GM21619 (cell line): Measurements from ENCODE around the gene VAPA.
A peak's percentile ranks its signal among the peaks of the same experiment; 100 is the strongest.
"Not testable (repeated sequence)": the region's sequence is repeated elsewhere in the genome, so short reads cannot be mapped to it uniquely, and the experiment has no call there.

Experiments
- ATAC-seq: cut with Tn5 transposase; IDR thresholded peaks from one replicate; pipeline ENCODE4 v1.9.1; 2021; ENCODE audit not compliant: unreplicated experiment

The VAPA gene

DNA sequence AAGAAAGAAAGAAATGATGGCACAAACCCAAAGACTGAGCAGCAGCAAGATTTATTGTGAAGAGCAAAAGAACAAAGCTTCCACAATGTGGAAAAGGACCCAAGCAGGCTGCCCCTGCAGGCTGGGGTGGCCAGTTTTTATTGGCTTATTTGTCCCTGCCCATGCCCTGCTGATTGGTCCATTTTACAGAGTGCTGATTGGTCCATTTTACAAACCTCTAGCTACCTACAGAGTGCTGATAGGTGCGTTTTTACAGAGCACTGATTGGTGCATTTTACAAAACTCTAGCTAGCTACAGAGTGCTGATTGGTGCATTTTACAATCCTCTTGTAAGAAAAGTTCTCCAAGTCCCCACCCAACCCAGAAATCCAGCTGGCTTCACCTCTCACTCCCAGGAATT, 1.5 kb upstream of the VAPA start:
- ATAC-seq, result not testable (repeated sequence)

DNA sequence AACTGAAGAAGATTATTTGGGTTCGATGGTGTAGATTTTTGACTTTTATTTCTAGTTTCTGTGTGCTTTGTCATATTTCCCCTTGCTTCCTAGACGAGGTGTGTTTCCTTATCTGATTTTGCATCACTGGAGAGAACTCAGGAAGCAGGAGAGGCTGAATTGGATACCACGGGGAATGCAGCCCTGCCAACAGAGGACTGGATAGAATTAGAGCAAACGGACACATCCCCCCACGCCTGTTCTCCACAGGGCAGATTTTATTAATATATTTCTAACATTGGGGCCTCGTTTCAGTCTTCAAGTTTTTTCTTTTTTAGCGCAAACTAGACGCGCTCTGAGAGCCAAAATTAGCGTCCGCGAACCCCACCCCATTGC, 678 bp upstream of the VAPA start:
- ATAC-seq, result no peak

DNA sequence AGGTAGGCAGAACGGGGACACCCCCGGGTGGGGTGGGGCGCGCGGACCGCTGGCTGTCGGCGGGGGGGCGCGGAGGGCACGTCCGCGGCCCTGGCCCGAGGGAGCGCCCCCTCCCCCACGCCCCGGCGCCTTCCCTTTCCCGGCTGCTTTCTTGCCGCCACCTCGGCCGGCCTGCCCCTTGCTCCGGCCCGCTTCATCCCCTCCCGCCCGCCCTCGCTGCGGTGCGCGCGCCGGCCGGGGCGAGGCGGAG, 443 bp downstream of the VAPA start:
- no peak for ATAC-seq

DNA sequence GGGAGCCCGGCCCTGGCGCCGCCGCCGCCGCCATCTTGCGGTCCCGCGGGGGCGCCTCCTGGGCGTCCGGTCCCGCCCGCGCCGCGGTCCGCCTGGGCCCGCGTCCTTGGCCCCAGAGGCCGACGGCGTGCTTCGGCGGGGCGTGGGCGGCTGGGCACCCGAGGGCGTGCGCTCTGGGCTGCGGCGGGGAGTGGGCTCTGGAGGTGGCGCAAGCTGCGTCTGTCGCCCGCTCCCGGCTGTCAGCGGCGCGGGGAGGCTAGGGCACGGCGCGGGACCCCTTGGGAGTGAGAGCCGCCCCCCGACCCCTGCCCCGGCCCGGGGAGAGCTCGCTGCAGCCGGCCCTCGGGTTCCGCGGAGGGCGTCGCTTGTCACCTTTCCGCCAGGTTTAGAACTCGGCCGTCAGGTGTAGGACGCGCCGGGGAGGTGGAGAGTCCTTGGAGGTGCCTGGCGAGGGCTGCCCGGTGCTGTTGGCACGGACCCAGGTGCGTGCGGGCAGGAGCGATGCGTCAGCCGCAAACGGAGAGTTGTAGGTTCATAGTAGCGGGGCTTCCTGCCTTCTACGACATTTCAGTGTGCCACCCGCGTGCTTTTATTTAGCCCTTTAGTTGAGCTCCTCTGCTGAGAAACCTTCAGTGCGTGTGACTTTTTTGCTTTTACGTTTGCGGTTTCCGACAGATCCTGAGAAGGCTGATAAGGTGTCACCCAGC, 921 bp downstream of the VAPA start:
- peak; percentile 23 for ATAC-seq

DNA sequence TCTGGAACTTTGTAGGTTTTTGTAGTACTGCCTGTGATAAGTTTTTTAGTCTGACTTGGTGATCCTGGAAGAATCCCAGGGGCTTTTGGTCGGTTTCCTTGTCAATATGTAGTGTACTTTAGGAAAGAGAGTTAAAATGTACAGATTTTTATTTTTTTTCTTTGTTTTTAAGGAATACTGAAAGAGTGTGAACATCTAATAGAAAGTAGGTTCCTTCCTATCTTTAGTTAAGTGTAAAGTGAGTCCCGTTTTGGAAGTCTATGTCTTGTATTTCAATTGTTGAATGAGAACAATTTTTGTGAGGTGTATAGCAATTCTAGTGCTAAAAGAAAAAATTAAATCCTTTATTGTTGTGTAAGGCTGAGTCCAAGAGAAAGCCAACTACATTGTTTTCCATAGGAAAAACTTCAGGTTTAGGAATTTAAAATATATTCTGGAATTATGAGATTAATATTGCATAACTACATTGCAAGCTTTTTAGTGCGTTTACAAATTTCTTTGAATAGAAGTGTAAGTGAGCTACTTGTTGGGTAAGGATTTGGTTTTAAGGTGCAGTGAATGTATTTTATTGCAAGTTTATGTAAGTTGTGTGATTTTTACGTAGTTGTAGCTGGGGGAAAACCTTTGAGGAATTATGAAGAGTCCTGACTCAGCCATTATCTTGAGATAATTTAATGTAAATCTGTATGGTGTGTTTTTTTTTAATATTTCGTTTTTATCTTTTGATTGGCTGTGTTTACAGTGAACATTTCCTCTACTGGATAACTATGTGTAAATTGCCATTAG, 1.7 kb downstream of the VAPA start:
- ATAC-seq, result no peak

DNA sequence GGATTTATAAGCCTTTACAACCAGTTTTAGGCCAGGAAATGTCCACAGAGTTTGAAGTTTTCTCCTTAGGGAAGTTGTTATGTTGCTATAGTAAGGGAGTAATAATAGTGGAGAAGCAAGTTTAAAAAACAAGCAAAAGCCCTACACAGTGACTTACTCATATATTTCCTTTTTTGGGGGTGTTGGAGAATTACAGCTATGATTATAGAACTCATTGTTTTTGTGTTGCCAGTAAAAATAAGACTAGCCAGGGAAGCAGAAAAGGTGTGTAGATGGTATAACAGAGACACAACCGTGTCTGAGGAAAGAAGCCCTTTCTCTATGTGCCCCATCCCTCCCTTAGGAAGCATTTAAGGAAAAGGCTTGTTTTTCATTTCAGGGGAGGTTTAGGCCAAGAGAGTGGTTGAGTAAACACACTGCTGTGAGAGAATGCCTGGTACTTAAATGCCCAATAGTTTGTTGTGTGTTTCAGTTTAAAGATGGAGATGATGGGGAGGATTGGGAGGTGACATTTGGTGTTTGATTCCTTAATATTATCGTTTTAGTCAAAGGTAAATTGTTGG, 2.3 kb downstream of the VAPA start:
- no peak for ATAC-seq

GRCh38 chr18:9916808-9917207, 3.0 kb downstream of the VAPA start:
- no peak for ATAC-seq

DNA sequence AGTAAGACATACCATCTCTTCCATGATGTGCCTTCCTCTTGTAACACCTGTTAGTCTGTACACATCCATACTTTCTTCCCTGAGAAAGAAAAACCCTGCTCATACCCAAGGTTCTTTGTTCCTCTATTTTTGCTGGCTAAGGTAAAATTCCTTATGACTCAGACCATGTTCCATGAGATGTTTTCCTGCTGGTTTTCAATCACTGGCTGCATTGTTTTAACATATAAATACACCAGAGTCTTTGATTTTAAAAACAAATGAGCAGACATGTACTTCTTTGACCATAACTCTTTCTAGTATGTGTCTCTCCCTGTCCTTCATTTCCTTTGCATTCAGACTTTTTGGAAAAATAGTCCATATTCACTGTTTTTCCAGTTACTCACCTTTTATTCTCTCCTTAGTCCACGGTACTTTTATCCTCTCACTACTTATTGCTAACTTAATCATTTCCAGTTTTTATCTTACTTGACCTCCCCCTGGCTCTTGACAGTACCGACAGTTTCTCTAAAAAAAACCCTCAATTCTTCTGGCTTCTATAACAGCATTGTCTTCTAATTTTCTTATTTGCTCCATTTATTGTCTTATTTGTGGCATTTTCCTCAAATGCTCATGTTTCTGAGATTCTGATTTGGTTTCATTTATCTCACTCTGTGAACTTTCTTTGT, 4.3 kb downstream of the VAPA start:
- no peak for ATAC-seq

DNA sequence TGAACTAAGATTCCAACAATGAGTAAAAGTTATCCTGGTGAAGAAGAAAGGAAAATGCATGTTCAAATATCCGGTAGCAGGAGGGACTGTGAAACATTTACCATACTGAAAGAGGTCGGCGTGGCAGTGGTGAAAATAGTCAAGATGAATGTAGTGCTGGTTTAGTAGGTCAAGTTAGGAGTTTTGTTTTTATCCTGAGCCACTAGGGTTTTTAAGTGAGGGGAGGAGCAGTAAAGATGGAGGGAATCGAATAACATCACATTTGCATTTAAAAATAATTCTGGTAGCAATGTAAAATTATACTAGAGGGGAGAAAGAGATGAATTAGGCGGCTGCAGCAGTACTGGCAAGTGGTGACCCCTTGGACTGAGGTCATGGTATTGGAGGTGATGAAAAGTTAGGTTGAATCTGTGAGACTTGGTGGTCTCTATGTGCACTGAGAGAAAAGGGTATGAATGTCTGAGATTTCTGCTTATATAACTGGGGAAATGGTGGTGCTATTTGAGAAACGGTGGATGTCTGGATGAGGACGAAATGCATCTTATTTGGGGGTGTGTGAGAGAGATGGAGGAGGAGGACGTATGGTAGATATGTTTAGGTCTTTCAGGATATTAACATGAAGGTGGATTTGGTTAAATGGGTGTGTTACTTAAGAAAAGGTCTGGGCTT, 5.9 kb downstream of the VAPA start:
- ATAC-seq, result no peak

- ATAC-seq, result no peak
These were observed 8.9 kb downstream of the VAPA start for GRCh38 chr18:9922592-9923311.

DNA sequence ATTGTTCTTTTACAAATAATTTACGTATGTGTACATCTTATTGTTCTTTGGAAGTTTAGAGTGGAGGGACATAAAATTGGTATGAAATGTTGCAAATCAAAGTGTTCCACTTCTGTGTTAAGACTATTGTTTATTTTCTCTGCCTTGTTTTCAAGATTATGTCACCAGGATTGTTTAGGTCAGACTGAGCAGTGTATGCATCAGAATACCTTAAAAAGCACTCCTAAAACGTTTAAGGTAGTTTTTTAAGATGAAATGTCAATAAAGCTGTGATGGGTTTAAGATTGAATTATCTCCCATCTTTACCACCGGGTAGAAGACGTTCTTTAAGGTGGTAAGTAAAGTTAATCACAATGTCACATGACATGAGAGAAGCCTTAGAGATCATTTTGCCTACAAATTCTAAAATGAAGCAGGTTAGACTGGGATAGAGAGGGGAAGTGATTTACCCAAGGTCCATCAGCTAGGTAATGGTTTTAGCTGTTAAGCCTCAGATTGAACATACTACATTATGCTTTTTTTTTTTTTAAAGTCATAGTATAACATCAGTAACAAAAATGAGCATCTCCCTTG, 10.6 kb downstream of the VAPA start:
- ATAC-seq, result no peak

DNA sequence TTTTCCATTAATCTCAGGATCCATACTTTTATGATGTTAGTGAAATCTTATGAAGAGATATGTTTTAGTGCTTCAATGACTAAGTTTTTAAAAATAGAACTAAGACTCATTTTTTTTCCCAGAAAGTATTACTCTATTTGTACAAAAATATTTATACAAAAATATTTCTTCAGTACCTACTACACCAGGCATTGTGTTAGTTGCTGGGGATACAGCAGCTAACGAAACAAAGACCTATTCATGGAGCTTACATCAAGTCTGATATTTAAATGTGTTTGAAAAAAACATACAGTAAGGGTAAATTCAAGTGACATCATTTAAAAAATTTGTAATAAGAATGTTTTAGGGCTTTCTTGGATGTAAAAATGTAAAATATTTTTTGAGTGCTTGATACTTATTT, 11.6 kb downstream of the VAPA start:
- ATAC-seq, result no peak

GRCh38 chr18:9925795-9926194, 12.0 kb downstream of the VAPA start:
- no peak for ATAC-seq

DNA sequence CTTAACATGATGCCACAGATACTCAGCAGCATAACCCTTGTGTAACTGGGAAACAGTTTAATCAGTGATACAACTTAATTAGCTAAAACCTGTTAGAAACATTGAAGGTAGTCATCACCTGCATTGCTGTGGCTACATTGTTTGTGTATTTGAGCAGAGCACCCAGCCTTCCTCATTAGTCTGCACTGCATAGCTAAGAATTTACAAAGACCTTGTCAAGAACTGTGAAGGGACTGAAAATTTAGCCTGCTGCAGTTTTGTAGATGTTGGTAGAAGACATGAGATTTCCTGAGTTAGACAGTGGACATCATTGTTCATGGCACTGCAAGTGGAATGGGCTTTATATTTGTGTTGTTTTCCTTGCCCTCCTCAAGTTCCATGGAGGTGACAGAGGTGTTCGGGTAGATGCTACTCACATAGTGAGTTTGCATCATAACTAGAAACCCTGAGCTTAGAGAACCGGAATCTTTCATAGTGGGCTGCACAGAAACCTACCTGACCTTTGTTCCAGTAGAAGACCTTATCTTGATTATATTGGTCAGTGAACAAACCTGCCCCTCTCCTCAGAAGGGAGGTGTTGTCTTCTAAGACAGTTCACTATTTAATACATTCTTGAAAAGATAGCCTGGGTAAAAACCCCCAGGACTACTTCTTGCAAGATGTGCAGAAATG, 12.5 kb downstream of the VAPA start:
- ATAC-seq, result no peak

DNA sequence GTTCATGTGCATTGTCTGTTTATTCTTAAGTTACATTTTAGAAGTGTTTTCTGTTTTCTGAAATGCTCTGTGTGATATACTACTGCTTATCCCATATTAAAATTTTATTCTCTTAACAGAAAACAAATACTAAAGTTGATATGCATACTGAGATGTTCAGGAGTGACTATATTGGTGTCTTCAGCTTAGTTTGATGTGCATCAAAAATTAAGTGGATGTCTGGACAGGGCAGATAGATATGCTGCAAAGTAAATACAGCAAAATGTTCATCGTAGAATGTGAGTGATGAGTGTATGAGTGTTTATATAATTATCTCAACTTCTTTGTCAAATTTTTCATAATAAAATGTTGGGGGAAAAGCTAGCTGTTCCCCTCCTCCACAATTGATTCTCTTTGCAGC, 13.2 kb downstream of the VAPA start:
- ATAC-seq, result no peak

DNA sequence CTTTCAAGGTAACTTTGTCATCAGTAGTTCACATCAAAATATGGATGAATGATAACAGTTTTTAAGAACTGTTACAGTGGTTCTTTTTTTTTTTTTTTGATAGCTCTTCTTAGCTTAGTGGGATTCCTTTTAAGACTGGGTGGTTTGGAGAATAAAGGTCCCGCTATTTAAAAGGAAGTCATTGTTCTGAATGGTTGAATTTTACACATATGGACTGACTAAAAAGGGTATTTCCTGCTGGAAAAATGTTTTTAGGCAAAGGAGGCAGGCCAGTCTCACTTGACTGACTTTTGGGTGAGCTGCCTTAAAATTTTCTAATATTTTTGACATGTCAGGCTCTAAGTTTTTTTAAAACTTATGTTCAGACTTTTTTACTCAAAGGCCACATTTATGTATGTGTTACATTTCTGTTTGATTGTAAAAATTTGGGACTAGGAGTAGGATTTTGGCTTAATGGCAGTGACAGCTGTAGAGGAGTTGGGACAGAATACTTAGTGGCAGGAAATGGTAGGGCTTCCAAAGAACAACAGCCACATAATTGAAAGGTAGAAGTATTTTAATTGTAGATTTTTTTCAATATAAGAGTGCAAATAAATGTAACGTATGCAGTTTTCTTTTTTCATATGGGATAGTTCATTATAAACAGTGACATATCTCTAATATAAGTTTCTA, 13.7 kb downstream of the VAPA start:
- no peak for ATAC-seq

- ATAC-seq, result no peak
These were observed 14.9 kb downstream of the VAPA start for GRCh38 chr18:9928646-9929259.

- no peak for ATAC-seq
These were observed 16.6 kb downstream of the VAPA start for GRCh38 chr18:9930299-9930884.

GRCh38 chr18:9931146-9931545, 17.3 kb downstream of the VAPA start:
- ATAC-seq, result no peak
